ENCODE results near the gene GRK1.

Gene GRK1

GRCh38 chr13:113729187-113730019, 62.4 kb downstream of the GRK1 start:
- no peak for DNase-seq (ENCODE audit: low read depth)

GRCh38 chr13:113730258-113730691, 63.3 kb downstream of the GRK1 start:
- DNase-seq (ENCODE audit: low read depth) = no peak

GRCh38 chr13:113730831-113731191, 63.8 kb downstream of the GRK1 start:
- DNase-seq (ENCODE audit: low read depth) = no peak

- no peak for DNase-seq (ENCODE audit: low read depth)
These were observed 64.5 kb downstream of the GRK1 start for GRCh38 chr13:113731192-113732175.

GRCh38 chr13:113732176-113732960, 65.3 kb downstream of the GRK1 start:
- DNase-seq (ENCODE audit: low read depth) = no peak

GRCh38 chr13:113732961-113733950, 66.2 kb downstream of the GRK1 start:
- DNase-seq (ENCODE audit: low read depth) = no peak

GRCh38 chr13:113734099-113734825, 67.2 kb downstream of the GRK1 start:
- DNase-seq (ENCODE audit: low read depth) = no peak

- no peak for DNase-seq (ENCODE audit: low read depth)
These were observed 67.8 kb downstream of the GRK1 start for GRCh38 chr13:113734826-113735125.

GRCh38 chr13:113735194-113735593, 68.2 kb downstream of the GRK1 start:
- no peak for DNase-seq (ENCODE audit: low read depth)

GRCh38 chr13:113735750-113736149, 68.7 kb downstream of the GRK1 start:
- DNase-seq (ENCODE audit: low read depth) = no peak

GRCh38 chr13:113736258-113736731, 69.3 kb downstream of the GRK1 start:
- no peak for DNase-seq (ENCODE audit: low read depth)

- no peak for DNase-seq (ENCODE audit: low read depth)
These were observed 70.8 kb downstream of the GRK1 start for GRCh38 chr13:113737803-113738202.

GRCh38 chr13:113739527-113740285, 72.7 kb downstream of the GRK1 start:
- DNase-seq (ENCODE audit: low read depth) = no peak

GRCh38 chr13:113740286-113740556, 73.2 kb downstream of the GRK1 start:
- no peak for DNase-seq (ENCODE audit: low read depth)

- no peak for DNase-seq (ENCODE audit: low read depth)
These were observed 73.6 kb downstream of the GRK1 start for GRCh38 chr13:113740661-113741060.

- DNase-seq (ENCODE audit: low read depth) = no peak
These were observed 74.2 kb downstream of the GRK1 start for GRCh38 chr13:113741191-113741668.

- no peak for DNase-seq (ENCODE audit: low read depth)
These were observed 75.0 kb downstream of the GRK1 start for GRCh38 chr13:113742000-113742441.

- DNase-seq (ENCODE audit: low read depth) = no peak
These were observed 75.6 kb downstream of the GRK1 start for GRCh38 chr13:113742445-113743120.

Measured in HS-5 (cell line).